ENCODE data around the gene TNFRSF1B.

- no peak for TF ChIP-seq CTCF (IDR thresholded peaks at IDR 0.05; ENCODE audit: control extremely low read depth in 1 of 3, insufficient read depth in 1 of 3, low read depth in 1 of 3, low read length in 3 of 3)
- TF ChIP-seq SIRT6 (IDR thresholded peaks at IDR 0.05; ENCODE audit: low read length), result no peak
- TF ChIP-seq SP1 (IDR thresholded peaks at IDR 0.05; ENCODE audit: low read depth, low read length), result no peak
- TF ChIP-seq, protein P1, sequence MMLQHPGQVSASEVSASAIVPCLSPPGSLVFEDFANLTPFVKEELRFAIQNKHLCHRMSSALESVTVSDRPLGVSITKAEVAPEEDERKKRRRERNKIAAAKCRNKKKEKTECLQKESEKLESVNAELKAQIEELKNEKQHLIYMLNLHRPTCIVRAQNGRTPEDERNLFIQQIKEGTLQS (IDR thresholded peaks at IDR 0.05; ENCODE audit: insufficient read depth, low read depth, low read length), result no peak
- no peak for TF ChIP-seq YY1 (IDR thresholded peaks at IDR 0.05; ENCODE audit: low read depth, low read length)
- TF ChIP-seq HDAC6 (IDR thresholded peaks at IDR 0.05; ENCODE audit: low read depth, low read length), result no peak
Measured at GRCh38 chr1:12132078-12132477, 34.7 kb upstream of the TNFRSF1B start.

All from H1 (cell line).